GM12891 (cell line): ENCODE results near the gene TMEM184A.

Experiments
- DNase-seq: peaks from one replicate; pipeline ENCODE4 v3.0.0; 2011; ENCODE audit warnings: low spot score; ENCODE audit not compliant: insufficient read length
- FAIRE-seq: peaks from 2 replicates; lab custom pipeline; 2011; peaks lifted over from hg19 to GRCh38; lab: Jason Lieb, UNC
- PAX5 ChIP-seq: IDR thresholded peaks from 2 replicates; pipeline ENCODE4 v1.6.1; 2011; ENCODE audit warnings: low read length, moderate library complexity, mild to moderate bottlenecking; ENCODE audit not compliant: insufficient read depth, severe bottlenecking
- POLR2A ChIP-seq: IDR thresholded peaks from 2 replicates; pipeline ENCODE4 v1.6.1; 2011; ENCODE audit warnings: low read depth, low read length, control low read depth
- POLR2AphosphoS5 ChIP-seq: IDR thresholded peaks from 2 replicates; pipeline ENCODE4 v1.6.1; 2011; ENCODE audit warnings: low read depth, low read length, control low read depth
- POU2F2 ChIP-seq: IDR thresholded peaks from 2 replicates; pipeline ENCODE4 v1.6.1; 2011; ENCODE audit warnings: low read depth, mild to moderate bottlenecking, control low read depth, low read length, moderate library complexity
- SPI1 ChIP-seq: IDR thresholded peaks from 2 replicates; pipeline ENCODE4 v1.6.1; 2011; ENCODE audit warnings: low read depth, low read length, control low read depth
- TAF1 ChIP-seq: IDR thresholded peaks from 2 replicates; pipeline ENCODE4 v1.6.1; 2011; ENCODE audit warnings: low read depth, low read length, control low read depth

Gene TMEM184A

GRCh38 chr7:1579481-1580421, 23.7 kb upstream of the TMEM184A start:
- DNase-seq (peak; percentile 76), FAIRE-seq (peak; percentile 63)
- TF ChIP-seq POLR2A (no peak), POLR2AphosphoS5 (no peak), POU2F2 (no peak)

- DNase-seq (no peak), FAIRE-seq (no peak)
- TF ChIP-seq POLR2AphosphoS5 (no peak), POLR2A (no peak), POU2F2 (no peak), TAF1 (no peak), PAX5 (no peak), SPI1 (no peak)
Observed at GRCh38 chr7:1578513-1578912, 22.5 kb upstream of the TMEM184A start.

- TF ChIP-seq POU2F2 (no peak), POLR2A (no peak), PAX5 (no peak), SPI1 (no peak), POLR2AphosphoS5 (no peak), TAF1 (no peak)
- no peak for FAIRE-seq
- no peak for DNase-seq
Observed at GRCh38 chr7:1576521-1577253, 20.7 kb upstream of the TMEM184A start.

GRCh38 chr7:1575809-1576208, 19.8 kb upstream of the TMEM184A start:
- DNase-seq (no peak), FAIRE-seq (no peak)
- TF ChIP-seq TAF1 = no peak
- no peak for TF ChIP-seq PAX5
- TF ChIP-seq POLR2AphosphoS5 = no peak
- TF ChIP-seq SPI1 = no peak
- TF ChIP-seq POLR2A = no peak
- no peak for TF ChIP-seq POU2F2

- TF ChIP-seq TAF1 = no peak
- TF ChIP-seq POLR2A = no peak
- TF ChIP-seq PAX5 = no peak
- TF ChIP-seq POU2F2 = no peak
- TF ChIP-seq SPI1 = no peak
- no peak for TF ChIP-seq POLR2AphosphoS5
Observed at GRCh38 chr7:1572111-1572822, 16.3 kb upstream of the TMEM184A start.

GRCh38 chr7:1569833-1570632, 14.0 kb upstream of the TMEM184A start, which contains the start of gene PSMG3:
TSS of gene PSMG3 (minus strand) at chr7:1570032. CDS start at chr7:1569339, 693 bp downstream.
- TF ChIP-seq SPI1 (0 out of 2 replicates have a peak, but pooled peaks have one; percentile 3), PAX5 (peak; percentile 70), TAF1 (peak; percentile 82), POLR2AphosphoS5 (peak; percentile 44; the same call in 1 of the 2 replicates), POLR2A (peak; percentile 78), POU2F2 (no peak)
- FAIRE-seq = peak; percentile 81
- peak; percentile 99 for DNase-seq

More at GRCh38 chr7:1572111-1572822, 16.3 kb upstream of the TMEM184A start:
- FAIRE-seq = no peak
- no peak for DNase-seq

GRCh38 chr7:1569440-1569832, 13.4 kb upstream of the TMEM184A start:
- FAIRE-seq (no peak), DNase-seq (no peak)
- TF ChIP-seq POLR2A (no peak), PAX5 (no peak), TAF1 (no peak), SPI1 (no peak), POLR2AphosphoS5 (no peak), POU2F2 (no peak)

- TF ChIP-seq POLR2A (no peak), SPI1 (no peak), POU2F2 (no peak), POLR2AphosphoS5 (no peak), PAX5 (no peak), TAF1 (no peak)
- DNase-seq (no peak), FAIRE-seq (no peak)
Observed at GRCh38 chr7:1569016-1569415, 13.0 kb upstream of the TMEM184A start.
